Neural progenitor cell (in vitro differentiated cells): ENCODE measurements around the gene SEMA3B. TPM values are rescaled to one million over a fixed set of nuclear protein-coding genes. Genes with fewer than 3 reads are reported as not detected.

Experiments used
- DNase-seq: peaks from one replicate; pipeline ENCODE4 v3.0.0-alpha.2; 2016; ENCODE audit warnings: low spot score
- H2AFZ ChIP-seq: fragments of 200-600 bp; sonication (generic); replicated peaks from 2 replicates; pipeline ENCODE4 v1.6.1; 2016; ENCODE audit warnings: antibody characterized with exemption
- H3F3A ChIP-seq: fragments of 200-600 bp; sonication (generic); 2 replicates; pipeline ENCODE4 v1.6.1; 2016; ENCODE audit warnings: antibody characterized with exemption, low read depth
- H3K27ac ChIP-seq: fragments of 200-600 bp; sonication (generic); 2 replicates; pipeline ENCODE4 v1.5.1; 2016; ENCODE audit warnings: mild to moderate bottlenecking
- H3K27me3 ChIP-seq: fragments of 200-600 bp; sonication (generic); 2 replicates; pipeline ENCODE4 v1.6.1; 2016; ENCODE audit warnings: mild to moderate bottlenecking, moderate library complexity
- H3K36me3 ChIP-seq: fragments of 200-600 bp; sonication (generic); 2 replicates; pipeline ENCODE4 v1.5.1; 2016
- H3K4me1 ChIP-seq: fragments of 200-600 bp; sonication (generic); 2 replicates; pipeline ENCODE4 v1.6.1; 2016; ENCODE audit warnings: mixed run types
- H3K4me2 ChIP-seq: fragments of 200-600 bp; sonication (generic); 2 replicates; pipeline ENCODE4 v1.6.1; 2016
- H3K4me3 ChIP-seq: fragments of 200-600 bp; sonication (generic); 2 replicates; pipeline ENCODE4 v1.5.1; 2016
- H3K79me2 ChIP-seq: fragments of 200-600 bp; sonication (generic); 2 replicates; pipeline ENCODE4 v1.6.1; 2016; ENCODE audit warnings: low read depth
- H3K9ac ChIP-seq: fragments of 200-600 bp; sonication (generic); 2 replicates; pipeline ENCODE4 v1.6.1; 2016
- H3K9me3 ChIP-seq: fragments of 200-600 bp; sonication (generic); 2 replicates; pipeline ENCODE4 v1.5.1; 2016; ENCODE audit warnings: low read depth
- H4K20me1 ChIP-seq: fragments of 200-600 bp; sonication (generic); 2 replicates; pipeline ENCODE4 v1.6.1; 2016; ENCODE audit warnings: low read depth
- H3K27ac Mint-ChIP-seq: 3 replicates; pipeline ENCODE4 v1.8.0; 2021; ENCODE audit warnings: mixed read lengths
- H3K27me3 Mint-ChIP-seq: 2 replicates; pipeline ENCODE4 v1.8.0; 2022; ENCODE audit warnings: low read depth, mild to moderate bottlenecking, inconsistent platforms, moderate library complexity, mixed read lengths; ENCODE audit not compliant: insufficient read depth
- H3K36me3 Mint-ChIP-seq: 3 replicates; pipeline ENCODE4 v1.8.0; 2021; ENCODE audit warnings: mixed read lengths
- H3K4me1 Mint-ChIP-seq: 3 replicates; pipeline ENCODE4 v1.8.0; 2021; ENCODE audit warnings: mixed read lengths
- H3K4me3 Mint-ChIP-seq: 3 replicates; pipeline ENCODE4 v1.8.0; 2021; ENCODE audit warnings: mild to moderate bottlenecking, moderate library complexity, mixed read lengths
- H3K9me3 Mint-ChIP-seq: 3 replicates; pipeline ENCODE4 v1.8.0; 2020; ENCODE audit warnings: mixed read lengths
- EZH2 ChIP-seq: fragments of 200-600 bp; sonication (generic); IDR thresholded peaks from 2 replicates; pipeline ENCODE4 v1.6.1; 2017; ENCODE audit warnings: antibody characterized with exemption, mild to moderate bottlenecking, moderate library complexity
- EZH2phosphoT487 ChIP-seq: fragments of 200-600 bp; sonication (generic); IDR thresholded peaks from 2 replicates; pipeline ENCODE4 v1.6.1; 2017; ENCODE audit warnings: antibody characterized with exemption
- total RNA-seq: library from RNA; depleted of rRNA; stranded (reverse); fragments of >200 nt; gene quantifications from 2 replicates; pipeline ENCODE4 v1.2.3, GENCODE V29; 2015; ENCODE audit warnings: low replicate concordance
- TF ChIP-seq, protein P1 (sequence below): fragments of 200-600 bp; sonication (generic); IDR thresholded peaks from 2 replicates; pipeline ENCODE4 v1.5.1; 2017; ENCODE audit warnings: antibody characterized with exemption, mild to moderate bottlenecking

Gene SEMA3B
- total RNA-seq, 1 donor from 2014 or later: 0.80 TPM

DNA sequence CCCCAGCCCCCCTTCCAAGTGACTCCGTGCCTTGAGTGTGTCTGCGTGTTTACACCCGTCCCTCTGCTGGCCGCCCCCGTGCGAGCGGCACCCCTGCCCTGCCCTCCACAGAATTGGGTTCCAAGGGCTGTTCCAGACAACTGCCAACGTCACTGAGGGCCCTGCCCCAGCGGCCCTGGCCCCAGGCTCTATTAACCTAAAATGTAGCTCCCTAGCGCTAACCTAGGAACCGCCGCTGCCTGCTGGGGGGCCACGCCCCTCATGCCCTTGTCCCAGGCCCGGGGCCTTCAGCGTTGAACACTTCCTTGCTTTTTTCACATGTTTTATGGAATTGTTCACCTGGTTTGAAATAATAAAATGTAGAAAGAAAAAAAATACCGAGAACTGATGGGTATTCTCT is 10.0 kb upstream of the SEMA3B start:
- no peak overlapping the region for H3K4me2 ChIP-seq
- no peaks in the 10 kb centered on the region for H3K9me3 ChIP-seq
- H3K4me1 ChIP-seq: peaks cover 22% of the 10 kb centered on the region
- Mint-ChIP-seq H3K27ac (peak overlapping the region; percentile 95), H3K4me1 (peaks cover 64% of the 10 kb centered on the region), H3K9me3 (no peaks in the 10 kb centered on the region), H3K27me3 (peaks cover 7% of the 10 kb centered on the region), H3K4me3 (peak overlapping the region; percentile 46), H3K36me3 (peaks cover 12% of the 10 kb centered on the region)
- H3K27ac ChIP-seq: peak overlapping the region; percentile 66
- H2AFZ ChIP-seq: no peak overlapping the region
- peaks cover 42% of the 10 kb centered on the region for H4K20me1 ChIP-seq
- H3K9ac ChIP-seq: no peak overlapping the region
- no peaks in the 10 kb centered on the region for H3K27me3 ChIP-seq
- no peak overlapping the region for H3K4me3 ChIP-seq
- H3K36me3 ChIP-seq: no peaks in the 10 kb centered on the region
- DNase-seq: no peak
- no peaks in the 10 kb centered on the region for H3K79me2 ChIP-seq
- peaks cover 77% of the 10 kb centered on the region for H3F3A ChIP-seq
- TF ChIP-seq, protein P1, sequence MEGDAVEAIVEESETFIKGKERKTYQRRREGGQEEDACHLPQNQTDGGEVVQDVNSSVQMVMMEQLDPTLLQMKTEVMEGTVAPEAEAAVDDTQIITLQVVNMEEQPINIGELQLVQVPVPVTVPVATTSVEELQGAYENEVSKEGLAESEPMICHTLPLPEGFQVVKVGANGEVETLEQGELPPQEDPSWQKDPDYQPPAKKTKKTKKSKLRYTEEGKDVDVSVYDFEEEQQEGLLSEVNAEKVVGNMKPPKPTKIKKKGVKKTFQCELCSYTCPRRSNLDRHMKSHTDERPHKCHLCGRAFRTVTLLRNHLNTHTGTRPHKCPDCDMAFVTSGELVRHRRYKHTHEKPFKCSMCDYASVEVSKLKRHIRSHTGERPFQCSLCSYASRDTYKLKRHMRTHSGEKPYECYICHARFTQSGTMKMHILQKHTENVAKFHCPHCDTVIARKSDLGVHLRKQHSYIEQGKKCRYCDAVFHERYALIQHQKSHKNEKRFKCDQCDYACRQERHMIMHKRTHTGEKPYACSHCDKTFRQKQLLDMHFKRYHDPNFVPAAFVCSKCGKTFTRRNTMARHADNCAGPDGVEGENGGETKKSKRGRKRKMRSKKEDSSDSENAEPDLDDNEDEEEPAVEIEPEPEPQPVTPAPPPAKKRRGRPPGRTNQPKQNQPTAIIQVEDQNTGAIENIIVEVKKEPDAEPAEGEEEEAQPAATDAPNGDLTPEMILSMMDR: no peak
- TF ChIP-seq EZH2 (no peak), EZH2phosphoT487 (no peak)

DNA sequence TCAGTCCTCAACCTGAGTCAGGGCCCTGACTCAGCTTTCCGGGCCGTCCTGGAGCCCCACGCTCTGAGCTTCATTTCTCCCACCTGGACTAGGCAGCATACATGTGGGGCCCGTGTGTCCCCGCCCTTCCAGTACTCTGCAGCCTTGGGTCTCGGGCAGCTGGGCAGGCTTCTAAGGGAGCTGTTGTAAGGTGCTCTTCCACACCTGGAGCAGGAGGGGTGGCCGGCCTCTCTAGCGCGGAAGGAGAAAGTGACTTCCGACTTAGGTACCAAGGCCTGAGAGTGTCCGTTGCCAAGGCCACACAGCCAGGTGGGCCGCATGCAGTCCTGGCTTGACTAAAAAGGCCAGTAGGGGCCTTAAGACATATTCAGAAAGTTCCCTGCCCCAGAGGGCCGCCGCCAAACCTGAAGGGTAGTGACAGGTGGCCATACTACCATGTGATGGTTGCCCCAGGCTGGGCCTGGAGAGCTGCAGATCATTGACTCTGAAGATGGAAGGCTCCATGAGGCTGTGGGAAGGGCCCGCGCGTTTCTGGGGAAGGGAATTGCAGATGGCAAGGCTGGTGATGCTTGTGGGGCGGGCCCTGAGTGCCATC is 9.4 kb upstream of the SEMA3B start:
- peak overlapping the region; percentile 28 for H3K4me2 ChIP-seq
- Mint-ChIP-seq H3K4me3 (peak overlapping the region; percentile 75), H3K4me1 (peaks cover 70% of the 10 kb centered on the region), H3K27ac (peak overlapping the region; percentile 95), H3K27me3 (peaks cover 7% of the 10 kb centered on the region), H3K36me3 (peaks cover 12% of the 10 kb centered on the region), H3K9me3 (no peaks in the 10 kb centered on the region)
- H3K4me3 ChIP-seq: no peak overlapping the region
- H4K20me1 ChIP-seq: peaks cover 37% of the 10 kb centered on the region
- peaks cover 80% of the 10 kb centered on the region for H3F3A ChIP-seq
- no peaks in the 10 kb centered on the region for H3K9me3 ChIP-seq
- H3K79me2 ChIP-seq: no peaks in the 10 kb centered on the region
- no peak for DNase-seq
- no peaks in the 10 kb centered on the region for H3K36me3 ChIP-seq
- H2AFZ ChIP-seq: no peak overlapping the region
- peaks cover 26% of the 10 kb centered on the region for H3K4me1 ChIP-seq
- H3K27me3 ChIP-seq: no peaks in the 10 kb centered on the region
- H3K9ac ChIP-seq: no peak overlapping the region
- TF ChIP-seq EZH2 (no peak), EZH2phosphoT487 (no peak)
- TF ChIP-seq, protein P1: no peak
- peak overlapping the region; percentile 66 for H3K27ac ChIP-seq

DNA sequence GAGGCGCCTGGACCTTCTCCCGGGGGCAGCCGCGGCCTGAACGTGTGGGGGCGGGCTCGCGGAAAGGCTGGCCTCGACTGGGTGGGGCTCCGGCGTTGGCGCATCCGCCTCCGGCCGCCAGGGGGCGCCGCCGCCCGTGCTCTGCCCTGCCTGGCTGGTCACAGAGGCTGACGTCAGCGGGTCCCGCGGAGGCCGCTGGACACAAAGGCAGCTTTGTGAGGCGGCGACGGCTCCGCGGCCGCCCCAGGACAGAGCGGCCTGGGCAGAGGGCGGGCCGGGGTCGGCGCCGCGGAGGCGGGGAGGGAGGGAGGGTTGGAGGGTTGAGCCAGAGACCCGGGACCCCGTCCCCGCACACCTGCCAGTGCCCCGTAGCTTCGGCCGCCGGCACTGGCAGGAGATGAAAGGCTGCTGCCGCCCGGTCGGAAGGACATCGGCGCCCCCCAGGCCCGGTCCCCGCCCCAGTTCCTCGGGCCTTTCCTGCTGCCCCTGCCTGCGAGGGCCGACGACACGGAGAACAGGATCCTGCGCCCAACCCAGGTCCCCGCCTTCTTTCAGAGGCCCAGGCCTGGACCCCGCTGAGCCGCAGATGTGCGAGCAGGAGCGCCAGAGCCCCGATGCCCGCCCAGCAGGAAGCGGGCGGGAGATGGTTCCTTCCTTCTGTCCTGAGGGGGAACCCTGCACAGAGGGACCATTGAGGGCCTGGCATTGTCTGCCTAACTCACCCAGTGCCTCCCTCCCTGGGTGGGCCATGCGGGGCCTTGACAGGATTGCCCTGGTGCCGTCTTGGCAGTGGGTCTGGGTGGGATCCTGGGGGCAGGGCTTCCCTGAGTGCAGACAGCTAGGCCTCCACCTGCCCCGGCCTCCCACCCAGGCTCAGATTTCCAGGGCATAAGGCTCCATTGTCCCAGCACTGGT is 8.7 kb upstream of the SEMA3B start:
- H3K27ac Mint-ChIP-seq: peak overlapping the region; percentile 96
- Histone ChIP-seq H3F3A (peaks cover 81% of the 10 kb centered on the region), H3K27me3 (no peaks in the 10 kb centered on the region), H3K79me2 (no peaks in the 10 kb centered on the region), H3K9me3 (no peaks in the 10 kb centered on the region), H3K4me3 (peak overlapping the region; percentile 42), H4K20me1 (peaks cover 29% of the 10 kb centered on the region), H2AFZ (no peak overlapping the region), H3K9ac (peak overlapping the region; percentile 45), H3K4me1 (peaks cover 33% of the 10 kb centered on the region), H3K4me2 (peak overlapping the region; percentile 84), H3K36me3 (no peaks in the 10 kb centered on the region), H3K27ac (peak overlapping the region; percentile 97)
- H3K4me1 Mint-ChIP-seq: peaks cover 75% of the 10 kb centered on the region
- H3K27me3 Mint-ChIP-seq: peaks cover 7% of the 10 kb centered on the region
- H3K4me3 Mint-ChIP-seq: peak overlapping the region; percentile 75
- no peaks in the 10 kb centered on the region for H3K9me3 Mint-ChIP-seq
- H3K36me3 Mint-ChIP-seq: peaks cover 12% of the 10 kb centered on the region
- peak; percentile 99 for DNase-seq
- TF ChIP-seq, protein P1: peak; percentile 97
- TF ChIP-seq EZH2: no peak
